Suprapubic skin (tissue), 3 donors: ENCODE results near the gene TBXAS1.

ENCODE experiments used
- POLR2A ChIP-seq, 2 donors: fragments of 450-650 bp; IDR thresholded peaks; one replicate each; pipeline ENCODE4 v1.6.1; 2017; ENCODE audit warnings: antibody characterized with exemption in 2 of 2, mild to moderate bottlenecking in 2 of 2, moderate library complexity in 2 of 2
- TF ChIP-seq, protein P1 (sequence below), 2 donors: fragments of 200-600 bp in 1 of 2; fragments of 450-650 bp in 1 of 2; sonication (generic) in 1 of 2; IDR thresholded peaks; one replicate each; pipeline ENCODE4 v1.5.1; 2016 to 2019; ENCODE audit warnings: antibody characterized with exemption in 2 of 2, mild to moderate bottlenecking in 1 of 2, moderate library complexity in 1 of 2

- TF ChIP-seq, protein P1, sequence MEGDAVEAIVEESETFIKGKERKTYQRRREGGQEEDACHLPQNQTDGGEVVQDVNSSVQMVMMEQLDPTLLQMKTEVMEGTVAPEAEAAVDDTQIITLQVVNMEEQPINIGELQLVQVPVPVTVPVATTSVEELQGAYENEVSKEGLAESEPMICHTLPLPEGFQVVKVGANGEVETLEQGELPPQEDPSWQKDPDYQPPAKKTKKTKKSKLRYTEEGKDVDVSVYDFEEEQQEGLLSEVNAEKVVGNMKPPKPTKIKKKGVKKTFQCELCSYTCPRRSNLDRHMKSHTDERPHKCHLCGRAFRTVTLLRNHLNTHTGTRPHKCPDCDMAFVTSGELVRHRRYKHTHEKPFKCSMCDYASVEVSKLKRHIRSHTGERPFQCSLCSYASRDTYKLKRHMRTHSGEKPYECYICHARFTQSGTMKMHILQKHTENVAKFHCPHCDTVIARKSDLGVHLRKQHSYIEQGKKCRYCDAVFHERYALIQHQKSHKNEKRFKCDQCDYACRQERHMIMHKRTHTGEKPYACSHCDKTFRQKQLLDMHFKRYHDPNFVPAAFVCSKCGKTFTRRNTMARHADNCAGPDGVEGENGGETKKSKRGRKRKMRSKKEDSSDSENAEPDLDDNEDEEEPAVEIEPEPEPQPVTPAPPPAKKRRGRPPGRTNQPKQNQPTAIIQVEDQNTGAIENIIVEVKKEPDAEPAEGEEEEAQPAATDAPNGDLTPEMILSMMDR (IDR thresholded peaks at IDR 0.05), result no peak
- no peak for TF ChIP-seq POLR2A (IDR thresholded peaks at IDR 0.05)
Observed at GRCh38 chr7:139838276-139838675, 9.2 kb downstream of the TBXAS1 start.
